T1000 (cell line): ENCODE results near the gene DAPL1.

ENCODE experiments used
- DNase-seq: peaks from one replicate; lab custom pipeline; 2025; ENCODE audit warnings: mixed read lengths; lab: John Stamatoyannopoulos, UW

DAPL1 gene

DNA sequence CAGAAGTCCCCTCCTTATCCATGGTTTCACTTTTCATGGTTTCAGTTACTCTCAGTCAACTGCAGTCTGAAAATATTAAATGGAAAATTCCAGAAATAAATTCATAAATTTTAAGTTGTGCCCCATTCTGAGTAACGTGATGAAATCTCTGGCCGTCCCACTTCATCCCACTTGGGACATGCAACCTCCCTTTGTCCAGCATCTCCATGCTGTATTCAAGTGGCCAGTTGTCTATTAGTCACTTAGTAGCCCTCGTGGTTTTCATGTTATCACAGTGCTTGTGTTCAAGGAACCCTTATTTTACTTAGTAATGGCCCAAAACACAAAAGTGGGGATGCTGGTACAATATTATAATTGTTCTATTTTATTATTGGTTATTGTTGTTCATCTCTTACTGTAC, 18.0 kb upstream of the DAPL1 start:
- no peak for DNase-seq

DNA sequence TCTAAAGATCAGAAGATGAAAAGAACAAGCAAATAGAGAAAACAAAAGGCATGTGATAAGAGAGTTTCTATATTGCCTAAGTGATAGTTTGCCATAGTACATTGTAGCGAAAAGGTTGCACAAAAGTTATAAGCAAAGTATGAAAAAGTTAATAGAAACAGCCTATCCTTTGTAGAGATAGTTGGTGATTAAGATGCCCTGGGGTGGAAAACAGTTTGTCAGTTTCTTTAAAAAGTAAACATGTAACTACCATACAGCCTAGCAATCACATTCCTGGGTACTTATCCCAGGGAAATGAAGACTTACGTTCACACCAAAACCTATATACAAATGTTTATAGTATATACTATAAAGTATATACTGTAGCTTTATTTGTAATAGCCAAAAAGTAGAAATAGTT, 16.9 kb upstream of the DAPL1 start:
- DNase-seq, result no peak

DNA sequence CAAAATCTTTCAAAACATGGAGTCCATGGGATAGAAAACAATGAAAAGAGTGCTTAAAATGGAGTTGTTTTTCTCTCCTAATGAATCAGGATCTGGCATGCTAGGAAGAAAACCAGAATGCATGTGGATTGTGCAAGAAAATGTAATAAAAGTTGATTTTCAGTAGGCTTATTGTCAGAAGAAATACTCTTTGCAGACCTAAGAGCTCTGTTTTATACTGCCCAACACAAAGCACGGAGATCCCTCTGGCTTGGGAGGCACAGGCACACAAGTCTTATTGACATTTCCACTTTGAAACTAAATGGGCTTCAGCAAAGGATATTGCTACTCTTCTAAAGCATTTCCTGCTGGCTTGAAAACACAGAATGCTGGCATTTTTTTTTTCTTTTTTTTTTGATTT, 15.5 kb upstream of the DAPL1 start:
- DNase-seq, result no peak

DNA sequence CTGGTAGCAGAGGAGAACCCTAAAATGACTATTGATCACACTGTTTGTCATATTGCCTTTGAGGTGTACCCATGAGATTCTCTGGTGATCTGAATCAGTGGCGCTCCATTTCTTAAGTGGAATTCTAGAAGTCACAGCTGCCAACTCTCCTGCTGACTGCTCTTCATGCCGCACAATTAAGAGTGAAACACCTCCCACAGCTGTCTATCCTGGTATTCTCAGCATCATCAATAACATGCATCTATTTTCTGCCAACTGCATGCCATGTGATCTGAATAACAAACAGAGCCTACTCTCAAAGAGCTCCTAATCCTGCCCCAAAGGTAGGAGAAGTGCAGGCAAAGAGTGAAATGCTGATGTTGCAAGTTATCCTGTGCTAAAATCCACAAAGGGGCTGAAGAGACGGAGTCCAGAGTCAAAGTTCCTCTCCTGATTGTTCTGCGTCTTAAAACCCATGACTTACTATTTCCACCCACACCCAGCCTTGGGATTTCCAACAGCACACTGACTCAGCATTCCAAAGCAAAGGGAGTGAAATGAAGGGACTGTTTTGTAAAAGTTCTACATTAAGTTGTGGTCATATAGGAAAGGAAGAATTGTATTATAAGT, 13.7 kb upstream of the DAPL1 start:
- no peak for DNase-seq

DNA sequence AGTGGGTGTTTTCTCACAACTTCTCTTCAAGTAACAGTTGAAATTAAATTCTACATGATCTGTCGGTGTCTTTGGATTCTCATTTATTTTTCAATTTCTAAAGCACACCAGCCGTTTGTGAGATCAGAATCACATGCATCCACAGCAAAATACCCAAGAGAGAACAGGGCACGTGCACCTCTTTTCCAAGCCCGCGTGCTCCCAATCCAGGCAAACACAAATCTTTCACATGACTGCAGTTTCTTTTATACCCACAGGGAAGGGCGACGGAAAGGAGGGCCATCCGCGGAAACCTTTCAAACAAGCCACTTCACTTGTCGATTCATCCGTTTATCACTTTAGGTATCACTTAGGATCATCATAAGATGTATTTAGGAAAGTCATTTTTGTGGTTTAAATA, 13.0 kb upstream of the DAPL1 start:
- DNase-seq, result no peak

DNA sequence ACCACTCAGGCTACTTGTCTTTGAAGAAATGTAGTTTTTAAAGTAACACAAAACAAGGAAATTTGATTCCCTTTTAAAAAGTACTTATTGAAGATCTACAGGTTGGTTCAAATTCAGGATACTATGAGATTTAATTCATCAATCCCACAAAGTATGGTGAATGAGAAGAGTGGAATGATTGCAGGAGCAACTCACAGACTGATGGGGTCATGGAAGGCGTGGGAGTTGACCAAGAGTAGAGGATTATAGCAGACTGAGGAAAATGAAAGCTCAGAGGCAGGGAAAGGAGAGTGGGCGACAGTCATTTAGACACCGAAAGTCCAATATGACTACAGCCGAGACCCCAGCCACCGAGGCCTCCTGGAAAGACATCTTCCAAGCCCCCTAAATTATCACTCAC, 12.5 kb upstream of the DAPL1 start:
- DNase-seq, result no peak

DNA sequence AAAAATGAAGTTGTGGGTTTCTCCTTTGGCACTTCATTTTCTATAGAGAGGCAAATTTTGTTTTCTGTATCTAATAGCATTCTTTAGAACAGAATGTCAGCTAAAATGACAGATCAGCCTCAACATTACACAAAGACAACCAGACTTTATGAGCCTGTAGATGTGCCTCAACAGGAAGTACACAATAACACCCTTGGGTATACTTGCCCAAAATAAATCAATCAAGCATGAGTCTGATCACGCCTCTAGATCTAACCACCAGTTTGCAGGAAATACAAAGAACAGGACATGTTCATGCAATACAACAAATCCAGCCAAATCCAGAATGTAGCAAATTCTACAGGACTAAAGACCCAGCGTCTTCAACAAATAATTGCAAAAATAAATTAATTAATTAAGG, 11.2 kb upstream of the DAPL1 start:
- DNase-seq, result no peak

DNA sequence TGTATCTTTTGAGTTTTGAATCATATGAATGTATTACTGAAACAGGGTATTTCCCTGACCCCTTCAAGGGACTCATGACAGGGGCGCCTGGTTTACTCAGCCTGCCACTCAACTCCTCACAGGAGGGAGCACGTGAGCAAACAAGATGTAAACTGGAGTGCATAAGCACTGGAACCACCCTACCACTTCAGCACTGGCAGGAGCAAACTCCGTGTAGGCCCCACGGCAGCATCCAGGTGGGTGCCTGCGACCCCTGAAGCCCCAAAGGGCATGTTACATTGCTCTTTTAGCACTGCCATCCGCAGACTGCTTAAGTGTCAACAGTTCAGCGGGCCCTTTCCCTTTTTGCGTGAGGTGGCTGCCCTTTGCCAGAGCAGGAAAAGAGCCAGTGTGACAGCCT, 8.2 kb upstream of the DAPL1 start:
- no peak for DNase-seq

DNA sequence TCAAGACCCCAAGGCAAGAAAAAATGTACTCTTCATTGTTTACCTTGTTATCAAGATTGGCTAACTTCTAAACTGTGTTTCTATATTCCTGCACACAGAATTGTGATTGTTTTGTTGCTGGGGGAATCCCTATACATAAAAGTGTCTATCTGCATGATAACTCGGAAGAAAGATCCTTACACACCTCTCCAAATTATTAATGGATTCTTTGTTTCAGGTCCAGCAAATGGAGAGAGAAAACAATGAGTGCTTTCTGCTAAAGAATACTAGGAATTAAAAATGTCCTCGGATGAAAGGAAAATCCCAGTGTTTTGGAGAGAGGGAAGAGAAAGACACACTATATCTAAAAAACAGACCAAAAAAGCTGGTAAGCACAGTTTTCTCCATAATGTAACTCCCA, 6.2 kb upstream of the DAPL1 start:
- no peak for DNase-seq

DNA sequence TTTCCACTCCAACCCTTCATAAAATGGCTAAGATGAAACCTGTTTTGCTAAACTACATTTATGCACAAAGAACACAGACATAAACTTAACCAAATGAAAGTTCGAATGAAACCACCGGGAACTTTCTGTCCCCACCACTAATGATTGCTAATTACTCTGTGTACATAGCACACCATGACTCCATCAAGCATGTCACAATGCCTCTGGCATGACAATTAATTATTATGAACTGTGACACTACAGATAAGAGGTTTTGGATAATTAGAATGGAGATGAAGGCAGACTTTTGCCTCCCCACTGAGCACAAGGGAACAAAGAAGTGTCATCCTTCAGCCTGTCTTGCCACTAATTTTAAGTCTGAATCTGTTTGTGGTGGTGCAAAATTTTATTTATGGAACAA, 1.5 kb downstream of the DAPL1 start:
- no peak for DNase-seq

DNA sequence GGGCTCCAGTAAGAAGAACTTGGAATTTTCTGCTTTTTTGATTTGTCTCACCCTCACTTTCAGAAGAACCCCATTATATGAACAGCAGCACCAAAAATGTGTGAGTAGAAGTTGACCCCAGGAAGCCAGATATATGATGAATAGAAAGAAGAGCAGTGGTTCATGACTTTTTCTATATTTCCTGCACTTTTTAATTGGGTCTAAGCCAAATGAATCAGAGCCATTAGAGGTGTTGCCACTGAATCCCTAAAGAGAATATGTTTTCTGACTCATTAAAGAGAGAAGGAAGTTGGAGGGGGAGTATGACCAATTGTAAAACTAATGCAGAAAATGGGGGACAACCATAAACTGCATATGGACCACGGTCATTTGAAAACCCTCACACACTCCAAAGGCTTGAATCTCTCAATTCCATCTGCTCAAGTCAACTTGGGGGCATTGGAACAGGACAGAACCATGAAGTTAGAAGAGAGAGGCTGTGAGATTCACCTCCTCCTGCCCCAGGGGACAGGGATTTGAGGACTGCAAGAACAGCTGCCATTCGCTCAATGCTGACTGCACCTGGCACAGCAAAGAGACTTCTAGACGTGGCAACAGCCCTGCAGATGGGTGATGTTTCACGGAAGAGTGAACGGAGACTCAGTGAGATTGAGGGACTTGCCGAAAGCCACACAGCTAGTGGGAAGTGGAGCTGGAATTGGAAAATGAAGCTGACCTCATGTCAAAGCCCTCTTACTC, 3.0 kb downstream of the DAPL1 start:
- no peak for DNase-seq

DNA sequence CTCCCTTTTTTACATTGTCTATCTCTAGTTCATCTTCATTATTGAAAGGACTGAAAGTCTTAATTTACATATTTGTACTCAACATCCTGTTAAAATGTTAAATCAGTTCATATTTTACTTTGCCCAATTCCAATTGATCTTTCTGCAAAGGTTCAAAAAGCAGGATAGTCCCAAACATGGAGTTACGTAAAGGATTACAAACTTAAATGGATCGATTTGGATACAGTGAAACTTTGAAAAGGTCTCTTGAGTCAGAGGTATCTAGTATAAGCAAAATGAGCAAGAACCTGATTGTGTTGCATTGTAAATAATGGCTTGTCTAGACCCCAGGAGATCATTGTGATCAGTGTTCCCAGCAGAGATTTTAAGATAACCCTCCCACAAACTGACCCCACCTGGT, 4.1 kb downstream of the DAPL1 start:
- no peak for DNase-seq

DNA sequence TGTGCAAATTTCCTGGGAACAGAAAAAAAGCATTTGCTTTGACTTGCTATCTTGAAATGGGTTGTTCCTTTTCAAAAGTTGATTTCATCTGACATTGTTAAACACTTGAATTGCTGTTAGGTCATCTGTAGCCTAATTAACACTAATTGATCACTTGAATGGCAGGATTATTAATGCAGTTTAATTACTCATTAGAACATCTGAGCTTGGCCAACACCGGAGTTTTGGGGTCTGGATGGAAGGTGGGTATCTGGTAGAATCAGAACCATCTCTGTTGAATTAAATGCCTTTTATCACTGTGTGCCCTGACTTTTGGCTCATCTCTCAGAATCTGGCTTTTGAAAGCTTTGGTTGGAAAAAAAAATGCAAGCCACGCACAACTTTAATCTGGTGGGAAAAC, 8.4 kb downstream of the DAPL1 start:
- DNase-seq, result no peak

DNA sequence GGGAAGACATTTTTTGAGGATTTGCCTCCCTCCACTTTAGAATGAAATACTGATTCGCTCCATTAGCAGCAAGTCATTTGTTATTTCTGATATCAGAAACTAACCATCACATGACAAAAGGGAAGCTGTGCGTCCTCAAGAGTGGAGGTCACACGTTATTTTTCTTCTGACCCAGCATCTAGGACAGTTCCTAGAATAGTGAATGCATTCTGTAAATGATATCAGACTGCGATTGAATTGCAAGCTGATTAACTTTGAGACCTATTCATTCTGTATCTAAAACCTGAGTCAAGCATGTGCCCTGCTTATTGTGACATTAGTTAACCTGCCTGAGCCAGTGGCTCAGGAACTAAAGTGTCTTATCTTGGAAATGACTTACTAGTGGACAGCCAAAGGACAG, 10.1 kb downstream of the DAPL1 start:
- DNase-seq, result no peak

DNA sequence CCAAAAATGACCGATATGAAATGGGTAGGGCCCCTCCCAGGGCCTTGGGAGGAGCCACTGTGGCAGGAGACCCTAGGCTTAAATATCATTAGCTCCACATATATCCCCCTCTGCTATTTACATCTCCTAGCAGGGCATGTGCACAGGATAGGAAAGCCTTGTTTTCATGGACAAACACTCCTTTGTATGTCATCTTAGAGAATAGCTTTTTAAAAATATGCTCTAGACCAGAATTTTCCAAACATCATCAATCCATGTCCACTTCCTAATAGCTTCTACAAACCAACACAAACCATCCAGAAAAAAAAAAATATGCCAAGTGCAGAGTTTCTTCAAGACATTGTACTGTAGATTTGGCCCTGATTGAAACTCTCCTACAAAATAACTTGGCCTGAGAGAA, 10.8 kb downstream of the DAPL1 start:
- no peak for DNase-seq

DNA sequence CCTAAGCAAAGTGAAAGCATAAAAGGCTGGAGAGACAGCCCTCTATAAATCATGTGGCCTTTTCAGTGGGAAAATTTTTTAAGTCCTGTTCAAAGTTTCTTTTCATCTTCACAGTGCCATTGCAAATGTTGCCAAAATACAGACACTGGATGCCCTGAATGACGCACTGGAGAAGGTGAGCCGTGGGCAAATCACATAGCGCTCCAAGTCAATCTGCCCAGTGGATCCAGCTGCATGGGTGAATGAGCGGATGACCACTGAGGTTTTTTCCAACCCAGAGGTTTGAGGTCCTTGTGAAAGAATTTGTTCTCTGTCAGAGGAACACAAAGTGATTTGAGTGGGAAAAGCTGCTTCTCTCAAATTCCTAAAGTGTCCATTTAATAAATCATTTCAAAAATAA, 11.8 kb downstream of the DAPL1 start:
- no peak for DNase-seq

DNA sequence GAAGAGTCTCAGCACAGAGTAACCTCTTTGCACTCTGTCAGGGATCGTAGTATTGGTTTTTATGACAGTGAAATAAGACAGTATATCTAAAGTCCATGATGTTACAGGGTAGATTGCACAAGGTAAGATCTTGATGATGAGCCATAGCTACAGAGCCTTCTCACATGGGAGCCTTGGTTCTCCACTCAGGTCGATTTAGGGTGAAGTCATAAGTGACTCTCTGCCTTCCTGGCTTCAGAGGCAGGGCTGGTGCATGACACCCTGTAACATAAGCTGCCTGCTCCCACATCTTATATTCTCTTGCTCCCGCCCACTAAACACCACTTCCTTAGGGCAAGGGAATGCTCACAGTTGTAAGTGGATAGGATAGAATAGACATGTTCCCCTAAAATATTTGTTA, 13.3 kb downstream of the DAPL1 start:
- DNase-seq, result no peak

DNA sequence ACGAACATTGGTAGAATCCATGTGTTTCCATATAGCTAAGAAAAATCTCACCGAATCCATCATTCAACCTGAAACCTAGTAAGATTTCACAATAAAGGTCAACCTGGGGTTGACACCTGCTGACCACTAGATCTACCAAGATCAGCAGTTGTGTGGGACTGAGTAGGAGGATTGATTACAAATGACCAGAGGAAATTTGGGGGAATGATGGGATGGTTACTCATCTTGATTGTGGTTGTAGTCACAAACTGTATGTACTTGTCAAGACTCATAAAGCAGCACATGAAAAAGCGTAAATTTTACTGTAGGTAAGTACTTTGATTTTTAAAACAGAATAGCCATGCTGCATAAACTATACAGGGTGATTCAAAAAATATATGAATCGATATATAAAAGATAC, 14.7 kb downstream of the DAPL1 start:
- DNase-seq, result no peak

DNA sequence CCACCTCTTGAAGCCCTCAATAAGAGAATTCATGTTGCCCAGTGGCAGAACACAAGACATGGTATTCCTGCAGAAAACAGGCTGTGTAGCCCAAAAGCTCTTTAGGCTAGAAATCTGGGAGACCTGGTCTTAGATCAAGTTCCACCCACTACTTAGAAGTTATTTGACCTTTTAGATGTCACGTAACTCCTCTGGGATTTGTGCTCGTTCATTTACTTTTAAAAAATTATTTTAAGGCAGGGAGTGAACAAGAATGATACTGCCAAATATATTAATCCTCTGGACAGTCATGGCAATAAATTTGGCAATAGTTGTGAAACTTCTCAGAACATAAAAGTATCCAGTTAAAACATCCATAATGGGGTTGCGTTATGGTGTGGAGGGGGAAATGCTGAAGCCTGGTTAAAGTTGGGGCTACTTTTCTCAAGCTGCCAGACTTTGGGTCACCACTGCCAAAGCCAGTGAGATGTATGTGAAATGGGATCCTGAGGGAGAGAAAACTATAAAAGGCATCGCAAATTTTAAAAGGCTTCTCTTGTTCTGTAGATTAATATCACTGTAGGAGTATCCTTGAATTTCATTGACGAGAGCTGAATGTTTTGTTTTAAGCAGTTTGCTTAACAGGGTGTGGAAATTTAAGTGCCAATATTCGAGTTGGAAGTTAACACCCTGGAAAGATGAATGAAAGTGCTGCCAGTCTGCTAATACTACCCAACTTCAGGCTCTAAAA, 15.8 kb downstream of the DAPL1 start:
- no peak for DNase-seq

DNA sequence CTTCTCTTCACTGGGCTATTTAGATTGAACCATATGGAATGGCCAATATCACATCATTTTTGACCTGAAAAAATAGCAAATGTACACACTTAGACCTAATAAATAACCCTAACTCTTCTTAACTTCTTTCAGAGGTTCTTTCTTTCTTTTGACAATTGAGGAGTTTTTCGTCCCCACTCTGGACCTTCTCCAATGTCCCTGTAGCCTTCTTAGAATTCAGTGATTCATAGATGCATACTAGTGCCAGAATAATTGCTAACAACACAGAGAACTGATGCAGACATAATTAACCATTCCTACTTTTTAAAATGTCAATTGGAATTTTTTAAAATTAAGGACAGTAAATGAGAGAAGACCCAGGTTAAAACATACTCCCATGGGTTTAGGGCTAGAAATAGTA, 20.0 kb downstream of the DAPL1 start:
- no peak for DNase-seq

DNA sequence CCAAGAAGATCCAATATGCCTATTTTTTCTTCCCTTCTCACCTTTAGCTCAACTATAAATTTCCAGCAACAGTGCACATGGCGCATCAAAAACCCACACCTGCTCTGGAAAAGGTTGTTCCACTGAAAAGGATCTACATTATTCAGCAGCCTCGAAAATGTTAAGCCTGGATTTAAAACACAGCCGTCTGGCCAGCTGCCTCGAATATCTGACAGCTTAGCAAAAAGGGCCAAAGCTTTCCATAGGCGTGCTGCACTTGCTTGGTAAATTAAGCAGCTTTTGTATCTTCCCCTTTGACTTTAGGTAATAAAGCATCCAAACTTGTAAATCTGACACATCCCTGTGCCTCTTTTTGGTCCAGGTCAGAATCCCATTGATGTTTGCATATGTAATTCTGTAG, 20.5 kb downstream of the DAPL1 start:
- no peak for DNase-seq

DNA sequence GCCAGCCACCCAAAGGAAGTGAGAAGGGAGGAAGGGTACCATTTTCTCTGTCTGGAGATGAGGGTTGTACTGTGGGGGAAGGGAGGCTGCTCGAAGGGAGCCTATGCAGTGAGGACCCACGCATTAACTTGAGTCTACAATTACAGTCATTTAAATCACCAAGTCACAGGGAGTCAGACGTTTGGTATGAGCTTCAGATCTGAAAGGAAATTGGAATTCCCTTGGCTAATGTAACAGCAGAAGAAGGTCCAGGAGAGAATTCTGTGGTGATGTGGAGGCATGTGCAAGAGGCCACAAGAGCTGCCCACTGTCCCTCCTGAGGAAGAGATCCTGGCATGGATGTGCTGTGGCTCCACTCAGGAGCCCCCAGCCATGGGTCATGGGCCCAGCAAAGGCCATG, 22.5 kb downstream of the DAPL1 start:
- peak; percentile 8 for DNase-seq

DNA sequence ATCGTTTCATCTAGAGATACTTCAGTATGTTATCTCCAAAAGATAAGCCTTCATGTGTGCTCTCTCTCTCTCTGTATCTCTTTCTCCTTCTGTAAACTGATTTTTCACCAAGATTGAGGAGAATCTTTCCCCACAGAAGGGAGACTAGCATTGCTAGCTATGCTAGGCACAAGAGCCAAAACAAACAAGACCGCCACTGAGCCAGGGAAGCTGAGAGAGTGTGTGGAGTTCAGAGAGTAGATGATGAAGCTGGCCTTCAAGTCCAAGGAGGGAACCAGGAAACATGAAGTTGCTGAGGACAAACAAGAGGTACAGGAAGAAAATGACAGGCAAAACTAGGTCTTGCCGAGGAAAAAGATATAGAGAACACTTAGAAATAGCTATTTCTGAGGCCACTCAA, 23.4 kb downstream of the DAPL1 start:
- no peak for DNase-seq

DNA sequence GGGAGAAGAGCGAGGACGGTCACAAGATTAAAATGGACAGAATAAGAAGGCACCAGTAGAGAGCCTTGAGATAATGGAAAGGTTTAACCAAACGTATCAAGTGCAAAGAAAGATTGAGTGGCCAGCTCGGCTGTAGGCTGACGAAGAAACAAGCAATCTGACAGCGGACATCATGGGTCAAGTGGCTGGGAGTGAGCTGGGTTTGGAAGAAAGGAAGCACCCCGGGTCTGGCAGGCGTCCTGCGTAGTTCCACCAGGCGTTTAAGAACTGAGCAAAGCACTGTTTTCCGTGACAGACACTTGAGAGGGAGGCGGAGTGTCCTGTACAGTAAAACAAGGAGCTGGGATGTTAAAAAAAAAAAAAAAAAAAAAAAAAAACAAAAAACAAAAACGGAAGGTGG, 27.1 kb downstream of the DAPL1 start:
- DNase-seq, result no peak
